GM18867 (cell line): ENCODE measurements around the gene HBA2.
"Not testable (repeated sequence)": the region's sequence is repeated elsewhere in the genome, so short reads cannot be mapped to it uniquely, and the experiment has no call there.

Experiments used
- ATAC-seq: cut with Tn5 transposase; IDR thresholded peaks from one replicate; pipeline ENCODE4 v1.9.1; 2021; ENCODE audit warnings: mild to moderate bottlenecking, moderate library complexity; ENCODE audit not compliant: unreplicated experiment

Gene HBA2

GRCh38 chr16:191831-192230 lies 19.2 kb downstream of the HBA2 start:
- no peak for ATAC-seq

DNA sequence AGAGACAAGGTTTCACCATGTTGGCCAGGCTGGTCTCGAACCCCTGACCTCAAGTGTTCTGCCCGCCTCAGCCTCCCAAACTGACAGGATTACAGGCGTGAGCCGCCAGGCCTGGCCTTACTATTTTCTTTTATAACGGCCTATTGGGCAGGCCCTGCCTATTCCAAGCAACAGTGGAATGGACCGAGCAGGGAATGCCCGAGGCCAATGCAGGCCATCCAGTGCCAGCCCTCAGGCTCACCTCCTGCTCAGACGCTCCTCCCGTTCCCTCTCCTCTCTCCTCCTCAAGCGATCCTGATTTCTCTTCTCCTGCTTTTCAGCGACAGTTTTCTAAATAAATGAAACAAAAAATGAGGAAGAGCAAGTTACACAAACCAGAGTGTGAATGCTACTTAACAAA lies 20.0 kb downstream of the HBA2 start:
- ATAC-seq, result no peak

GRCh38 chr16:193441-193840 lies 20.8 kb downstream of the HBA2 start:
- no peak for ATAC-seq

- no peak for ATAC-seq
These were observed 21.8 kb downstream of the HBA2 start for GRCh38 chr16:194516-194915.

DNA sequence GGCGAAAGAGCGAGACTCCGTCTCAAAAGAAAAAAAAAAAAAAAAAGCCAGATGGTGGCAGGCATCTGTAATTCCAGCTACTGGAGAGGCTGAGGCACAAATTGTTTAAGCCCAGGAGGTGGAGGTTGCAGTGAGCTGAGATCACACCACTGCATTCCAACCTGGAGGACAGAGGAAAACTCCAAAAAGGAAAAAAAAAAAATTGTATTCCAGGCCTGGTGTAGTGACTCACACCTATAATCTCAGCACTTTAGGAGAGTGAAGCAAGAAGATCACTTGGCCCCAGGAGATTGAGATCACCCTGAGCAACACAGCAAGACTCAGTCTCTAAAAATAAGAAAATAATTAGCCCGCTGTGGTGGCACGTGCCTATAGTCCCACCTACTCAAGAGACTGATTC lies 27.7 kb downstream of the HBA2 start:
- no peak for ATAC-seq

DNA sequence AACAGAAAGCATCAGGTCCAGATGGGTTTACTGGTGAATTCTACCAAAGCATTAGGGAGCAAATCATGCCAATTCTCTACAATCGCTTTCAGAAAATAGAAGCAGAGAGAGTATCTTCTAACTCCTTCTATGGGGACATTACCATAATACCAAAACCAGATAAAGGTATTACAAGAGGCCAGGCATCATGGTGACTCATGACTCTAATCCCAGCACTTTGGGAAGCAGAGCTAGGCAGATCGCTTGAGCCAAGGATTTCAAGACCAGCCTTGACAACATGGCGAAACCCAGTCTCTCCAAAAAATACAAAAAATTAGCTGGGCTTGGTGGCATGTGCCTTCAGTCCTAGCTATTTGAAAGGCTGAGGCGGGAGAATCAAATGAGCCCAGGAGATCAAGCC lies 30.6 kb downstream of the HBA2 start:
- no peak for ATAC-seq

DNA sequence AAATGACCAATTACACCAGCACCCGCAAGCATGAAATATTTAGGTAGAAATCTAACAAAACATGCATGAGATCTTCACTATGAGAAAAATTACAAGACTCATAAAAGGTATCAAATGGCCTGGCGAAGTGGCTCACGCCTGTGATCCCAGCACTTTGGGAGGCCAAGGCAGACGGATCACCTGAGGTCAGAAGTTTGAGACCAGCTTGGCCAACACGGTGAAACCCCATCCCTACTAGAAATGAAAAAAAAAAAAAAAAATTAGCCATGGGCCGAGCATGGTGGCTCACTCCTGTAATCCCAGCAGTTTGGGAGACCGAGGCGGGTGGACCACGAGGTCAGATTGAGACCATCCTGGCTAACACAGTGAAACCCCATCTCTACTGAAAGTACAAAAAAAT lies 31.4 kb downstream of the HBA2 start:
- not testable (repeated sequence) for ATAC-seq

DNA sequence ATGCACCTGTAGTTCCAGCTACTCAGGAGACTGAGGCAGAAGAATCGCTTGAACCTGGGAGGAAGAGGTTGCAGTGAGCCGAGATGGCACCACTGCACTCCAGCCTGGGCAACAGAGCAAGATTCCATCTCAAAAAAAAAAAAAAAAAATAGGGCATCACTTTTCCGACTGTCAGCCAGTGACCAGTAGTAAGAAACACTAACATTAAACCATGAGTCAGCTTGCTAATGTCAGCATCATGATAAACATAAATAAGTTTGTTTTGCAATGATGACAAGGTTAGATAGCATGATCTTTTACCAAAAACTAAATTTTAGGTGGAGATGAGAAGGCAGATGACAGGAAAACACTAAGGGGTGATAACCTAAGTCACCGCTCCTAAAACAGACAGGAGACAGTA lies 36.7 kb downstream of the HBA2 start:
- ATAC-seq, result not testable (repeated sequence)

DNA sequence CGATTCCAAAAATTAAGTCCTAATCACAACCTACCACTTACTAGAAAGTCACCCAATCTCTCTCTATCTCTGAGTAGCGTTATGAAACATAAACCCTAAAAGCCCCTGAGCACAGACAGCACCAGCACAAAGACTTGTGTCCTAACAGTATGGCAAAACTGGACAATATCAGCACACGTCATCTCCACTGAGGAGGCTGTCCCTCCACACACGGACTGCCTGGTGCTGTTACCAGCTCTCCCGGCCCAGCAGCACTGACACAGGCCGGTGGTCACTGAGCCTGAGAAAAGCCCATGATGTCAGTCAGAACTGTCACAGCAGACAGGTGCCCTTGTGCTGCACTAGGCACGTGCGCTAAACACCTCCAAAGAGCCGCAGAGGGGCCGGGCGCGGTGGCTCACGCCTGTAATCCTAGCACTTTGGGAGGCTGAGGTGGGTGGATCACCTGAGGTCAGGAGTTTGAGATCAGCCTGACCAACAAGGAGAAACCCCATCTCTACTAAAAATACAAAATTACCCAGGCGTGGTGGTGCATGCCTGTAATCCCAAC lies 39.0 kb downstream of the HBA2 start:
- not testable (repeated sequence) for ATAC-seq

GRCh38 chr16:212999-213398 lies 40.3 kb downstream of the HBA2 start:
- no peak for ATAC-seq

- ATAC-seq, result no peak
These were observed 47.3 kb downstream of the HBA2 start for GRCh38 chr16:220021-220420.
